OCI-LY1 (cell line): Measurements from ENCODE around the gene AFP.

Experiments used
- H2AFZ ChIP-seq: fragments of 200-600 bp; sonication (generic), shearing (Covaris generic); 2 replicates; pipeline ENCODE4 v1.6.0; 2014; ENCODE audit warnings: antibody characterized with exemption, mild to moderate bottlenecking, low read length
- H3F3A ChIP-seq: fragments of 200-600 bp; sonication (generic), shearing (Covaris generic); 2 replicates; pipeline ENCODE4 v1.6.0; 2014; ENCODE audit warnings: mild to moderate bottlenecking, antibody characterized with exemption, low read length, moderate library complexity; ENCODE audit not compliant: insufficient read depth
- H3K27ac ChIP-seq: fragments of 200-600 bp; sonication (generic); 2 replicates; pipeline ENCODE4 v1.5.1; 2014; ENCODE audit warnings: low read length, mixed run types, mild to moderate bottlenecking, low read depth; ENCODE audit not compliant: poor library complexity, severe bottlenecking
- H3K27me3 ChIP-seq: fragments of 200-600 bp; sonication (generic); 2 replicates; pipeline ENCODE4 v1.6.0; 2014; ENCODE audit warnings: antibody characterized with exemption, mild to moderate bottlenecking, low read length, moderate library complexity; ENCODE audit not compliant: insufficient read depth
- H3K36me3 ChIP-seq: fragments of 200-600 bp; sonication (generic); 2 replicates; pipeline ENCODE4 v1.6.1; 2014; ENCODE audit warnings: mild to moderate bottlenecking, antibody characterized with exemption, low read length, moderate library complexity, mixed read lengths; ENCODE audit not compliant: insufficient read depth
- H3K4me1 ChIP-seq: fragments of 200-600 bp; sonication (generic); 2 replicates; pipeline ENCODE4 v1.5.1; 2014; ENCODE audit warnings: mild to moderate bottlenecking, low read length, moderate library complexity; ENCODE audit not compliant: insufficient read depth, severe bottlenecking
- H3K4me2 ChIP-seq: fragments of 200-600 bp; sonication (generic), shearing (Covaris generic); 2 replicates; pipeline ENCODE4 v1.6.1; 2014; ENCODE audit warnings: low read length
- H3K4me3 ChIP-seq: fragments of 200-600 bp; sonication (generic); 2 replicates; pipeline ENCODE4 v1.5.1; 2014; ENCODE audit warnings: low read length, low read depth, mild to moderate bottlenecking, mixed read lengths; ENCODE audit not compliant: poor library complexity, severe bottlenecking
- H3K79me2 ChIP-seq: fragments of 200-600 bp; shearing (Covaris generic); 2 replicates; pipeline ENCODE4 v1.6.1; 2016; ENCODE audit warnings: mixed run types, low read length, mixed read lengths; ENCODE audit not compliant: insufficient read depth
- H3K9ac ChIP-seq: fragments of 200-600 bp; sonication (generic), shearing (Covaris generic); 2 replicates; pipeline ENCODE4 v1.6.1; 2014; ENCODE audit warnings: mild to moderate bottlenecking, low read length, mixed read lengths
- H3K9me2 ChIP-seq: fragments of 200-600 bp; sonication (generic), shearing (Covaris generic); 2 replicates; pipeline ENCODE4 v1.6.1; 2014; ENCODE audit warnings: low read depth, mild to moderate bottlenecking, low read length, mixed read lengths
- H3K9me3 ChIP-seq: fragments of 200-600 bp; shearing (Covaris generic); 2 replicates; pipeline ENCODE4 v1.6.1; 2014; ENCODE audit warnings: low read length, mixed read lengths
- H4K20me1 ChIP-seq: fragments of 200-600 bp; sonication (generic), shearing (Covaris generic); 2 replicates; pipeline ENCODE4 v1.6.0; 2016; ENCODE audit warnings: mild to moderate bottlenecking, low read length; ENCODE audit not compliant: insufficient read depth
- EZH2 ChIP-seq: fragments of 200-600 bp; sonication (generic), shearing (Covaris generic); IDR thresholded peaks from 2 replicates; pipeline ENCODE4 v1.8.0; 2017; ENCODE audit warnings: borderline replicate concordance, mixed run types, mild to moderate bottlenecking, antibody characterized with exemption, low read length, moderate library complexity, mixed read lengths
- TF ChIP-seq, protein P1 (sequence below): fragments of 200-600 bp; sonication (generic), shearing (Covaris generic); IDR thresholded peaks from 2 replicates; pipeline ENCODE4 v1.5.1; 2017; ENCODE audit warnings: mild to moderate bottlenecking, antibody characterized with exemption, low read length, moderate library complexity, mixed read lengths

AFP gene

GRCh38 chr4:73413294-73413755 is 22.7 kb upstream of the AFP start:
- H3K36me3 ChIP-seq, result no peaks in the 10 kb centered on the region
- no peak overlapping the region for H3K4me3 ChIP-seq
- no peaks in the 10 kb centered on the region for H3K79me2 ChIP-seq
- H4K20me1 ChIP-seq, result no peaks in the 10 kb centered on the region; the same call in 1 of the 2 replicates
- TF ChIP-seq EZH2, result no peak
- TF ChIP-seq, protein P1, sequence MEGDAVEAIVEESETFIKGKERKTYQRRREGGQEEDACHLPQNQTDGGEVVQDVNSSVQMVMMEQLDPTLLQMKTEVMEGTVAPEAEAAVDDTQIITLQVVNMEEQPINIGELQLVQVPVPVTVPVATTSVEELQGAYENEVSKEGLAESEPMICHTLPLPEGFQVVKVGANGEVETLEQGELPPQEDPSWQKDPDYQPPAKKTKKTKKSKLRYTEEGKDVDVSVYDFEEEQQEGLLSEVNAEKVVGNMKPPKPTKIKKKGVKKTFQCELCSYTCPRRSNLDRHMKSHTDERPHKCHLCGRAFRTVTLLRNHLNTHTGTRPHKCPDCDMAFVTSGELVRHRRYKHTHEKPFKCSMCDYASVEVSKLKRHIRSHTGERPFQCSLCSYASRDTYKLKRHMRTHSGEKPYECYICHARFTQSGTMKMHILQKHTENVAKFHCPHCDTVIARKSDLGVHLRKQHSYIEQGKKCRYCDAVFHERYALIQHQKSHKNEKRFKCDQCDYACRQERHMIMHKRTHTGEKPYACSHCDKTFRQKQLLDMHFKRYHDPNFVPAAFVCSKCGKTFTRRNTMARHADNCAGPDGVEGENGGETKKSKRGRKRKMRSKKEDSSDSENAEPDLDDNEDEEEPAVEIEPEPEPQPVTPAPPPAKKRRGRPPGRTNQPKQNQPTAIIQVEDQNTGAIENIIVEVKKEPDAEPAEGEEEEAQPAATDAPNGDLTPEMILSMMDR, result no peak
- H3K4me1 ChIP-seq, result no peaks in the 10 kb centered on the region
- no peaks in the 10 kb centered on the region for H3F3A ChIP-seq
- no peak overlapping the region for H3K9ac ChIP-seq
- H2AFZ ChIP-seq, result no peak overlapping the region
- no peaks in the 10 kb centered on the region for H3K9me2 ChIP-seq
- H3K27ac ChIP-seq, result no peak overlapping the region
- H3K9me3 ChIP-seq, result no peaks in the 10 kb centered on the region
- H3K27me3 ChIP-seq, result no peaks in the 10 kb centered on the region
- no peak overlapping the region for H3K4me2 ChIP-seq

DNA sequence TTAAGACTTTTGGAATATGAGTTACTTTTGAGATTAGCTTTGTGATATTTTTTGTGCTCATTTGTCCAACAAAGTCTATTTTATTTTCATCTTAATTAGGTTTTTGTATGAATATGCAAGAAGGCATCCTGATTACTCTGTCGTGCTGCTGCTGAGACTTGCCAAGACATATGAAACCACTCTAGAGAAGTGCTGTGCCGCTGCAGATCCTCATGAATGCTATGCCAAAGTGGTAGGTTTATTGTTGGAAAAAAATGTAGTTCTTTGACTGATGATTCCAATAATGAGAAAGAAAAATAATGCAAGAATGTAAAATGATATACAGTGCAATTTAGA is 21.1 kb upstream of the AFP start:
- no peak overlapping the region for H3K4me2 ChIP-seq
- no peak for TF ChIP-seq EZH2
- TF ChIP-seq, protein P1, result no peak
- H3K9me2 ChIP-seq, result no peaks in the 10 kb centered on the region
- H4K20me1 ChIP-seq, result no peaks in the 10 kb centered on the region; the same call in 1 of the 2 replicates
- H3K27ac ChIP-seq, result no peak overlapping the region
- H3K4me1 ChIP-seq, result no peaks in the 10 kb centered on the region
- no peak overlapping the region for H3K9ac ChIP-seq
- no peaks in the 10 kb centered on the region for H3K36me3 ChIP-seq
- no peak overlapping the region for H2AFZ ChIP-seq
- H3K27me3 ChIP-seq, result no peaks in the 10 kb centered on the region
- H3K9me3 ChIP-seq, result no peaks in the 10 kb centered on the region
- H3K79me2 ChIP-seq, result no peaks in the 10 kb centered on the region
- no peaks in the 10 kb centered on the region for H3F3A ChIP-seq
- no peak overlapping the region for H3K4me3 ChIP-seq

- H3K36me3 ChIP-seq, result no peaks in the 10 kb centered on the region
- no peak overlapping the region for H3K27ac ChIP-seq
- H3K4me3 ChIP-seq, result no peak overlapping the region
- H2AFZ ChIP-seq, result no peak overlapping the region
- no peaks in the 10 kb centered on the region; the same call in 1 of the 2 replicates for H4K20me1 ChIP-seq
- H3K9ac ChIP-seq, result no peak overlapping the region
- no peaks in the 10 kb centered on the region for H3K9me2 ChIP-seq
- H3F3A ChIP-seq, result no peaks in the 10 kb centered on the region
- H3K27me3 ChIP-seq, result no peaks in the 10 kb centered on the region
- H3K9me3 ChIP-seq, result no peaks in the 10 kb centered on the region
- no peaks in the 10 kb centered on the region for H3K79me2 ChIP-seq
- H3K4me1 ChIP-seq, result no peaks in the 10 kb centered on the region
- H3K4me2 ChIP-seq, result no peak overlapping the region
- TF ChIP-seq, protein P1, result no peak
- no peak for TF ChIP-seq EZH2
Measured at GRCh38 chr4:73415807-73416238, 20.2 kb upstream of the AFP start.
